Keratinocyte (primary cell): ENCODE results near the gene VTI1A. TPM values are rescaled to one million over a fixed set of nuclear protein-coding genes. Genes with fewer than 3 reads are reported as not detected.

ENCODE experiments used
- DNase-seq: peaks from one replicate; pipeline ENCODE4 v3.0.0-alpha.2; 2011; ENCODE audit warnings: low read depth, missing footprints, low spot score
- FAIRE-seq: peaks from 2 replicates; lab custom pipeline; 2011; peaks lifted over from hg19 to GRCh38; lab: Jason Lieb, UNC
- H2AFZ ChIP-seq: 2 replicates; pipeline ENCODE4 v1.6.0; 2012; ENCODE audit warnings: low read length, control low read depth, inconsistent platforms; ENCODE audit not compliant: control insufficient read depth
- H3K27ac ChIP-seq: 2 replicates; pipeline ENCODE4 v1.5.1; 2011; ENCODE audit warnings: low read length; ENCODE audit not compliant: control insufficient read depth, insufficient read depth
- H3K27me3 ChIP-seq: 3 replicates; pipeline ENCODE4 v1.6.0; 2011; ENCODE audit warnings: low read length; ENCODE audit not compliant: control insufficient read depth, insufficient read depth; ENCODE audit errors: extremely low read depth
- H3K36me3 ChIP-seq, 2 experiments: 2 replicates in 1 of 2; 3 replicates in 1 of 2; pipeline ENCODE4 v1.5.1; 2011; ENCODE audit warnings: low read length in 2 of 2, mild to moderate bottlenecking in 1 of 2; ENCODE audit not compliant: control insufficient read depth in 2 of 2, insufficient read depth in 2 of 2; ENCODE audit errors: extremely low read depth in 1 of 2
- H3K4me1 ChIP-seq: 3 replicates; pipeline ENCODE4 v1.5.1; 2011; ENCODE audit warnings: low read length; ENCODE audit not compliant: control insufficient read depth, insufficient read depth; ENCODE audit errors: extremely low read depth
- H3K4me2 ChIP-seq: 3 replicates; pipeline ENCODE4 v1.6.0; 2011; ENCODE audit warnings: low read depth, low read length; ENCODE audit not compliant: control insufficient read depth, insufficient read depth; ENCODE audit errors: extremely low read depth
- H3K4me3 ChIP-seq, 3 experiments: fragments of 200-600 bp in 1 of 3; sonication (generic) in 1 of 3; 2 replicates in 2 of 3; 3 replicates in 1 of 3; pipeline ENCODE4 v1.5.1; 2011 to 2016; ENCODE audit warnings: low read length in 3 of 3, mild to moderate bottlenecking in 3 of 3, control low read depth in 2 of 3, inconsistent platforms in 1 of 3, low read depth in 1 of 3, mixed read lengths in 1 of 3, mixed run types in 1 of 3, moderate library complexity in 1 of 3; ENCODE audit not compliant: control insufficient read depth in 2 of 3, insufficient read depth in 2 of 3; ENCODE audit errors: extremely low read depth in 1 of 3
- H3K79me2 ChIP-seq: 2 replicates; pipeline ENCODE4 v1.6.0; 2012; ENCODE audit warnings: low read length; ENCODE audit not compliant: control insufficient read depth, insufficient read depth
- H3K9ac ChIP-seq: 3 replicates; pipeline ENCODE4 v1.6.0; 2011; ENCODE audit warnings: low read length; ENCODE audit not compliant: control insufficient read depth, insufficient read depth; ENCODE audit errors: extremely low read depth
- H3K9me1 ChIP-seq: 3 replicates; pipeline ENCODE4 v1.6.0; 2011; ENCODE audit warnings: low read length; ENCODE audit not compliant: control insufficient read depth, insufficient read depth; ENCODE audit errors: extremely low read depth
- H3K9me3 ChIP-seq: 2 replicates; pipeline ENCODE4 v1.5.1; 2012; ENCODE audit warnings: low read depth, low read length; ENCODE audit not compliant: control insufficient read depth
- H4K20me1 ChIP-seq: 3 replicates; pipeline ENCODE4 v1.6.0; 2011; ENCODE audit warnings: low read length; ENCODE audit not compliant: control insufficient read depth, insufficient read depth; ENCODE audit errors: extremely low read depth
- CTCF ChIP-seq, 3 experiments: IDR thresholded peaks in 1 of 3; conservative IDR thresholded peaks in 1 of 3; optimal IDR thresholded peaks in 1 of 3; 2 replicates in 2 of 3; 3 replicates in 1 of 3; pipeline versions ENCODE3 to v1.5.1; 2011; ENCODE audit warnings: low read length in 3 of 3, mild to moderate bottlenecking in 3 of 3, moderate library complexity in 2 of 3, control low read depth in 1 of 3, inconsistent platforms in 1 of 3; ENCODE audit not compliant: insufficient read depth in 2 of 3; ENCODE audit errors: extremely low read depth in 1 of 3
- EZH2 ChIP-seq: IDR thresholded peaks from one replicate; pipeline ENCODE4 v1.6.1; 2012; ENCODE audit warnings: inconsistent platforms, mild to moderate bottlenecking, low read length, moderate library complexity
- dilution Hi-C: fragments of 300-500 bp; cut with MboI; formaldehyde crosslinking; loops from one replicate; pipeline ENCODE4 v1.7.0; 2020; ENCODE audit warnings: low sequenced_read_pairs; ENCODE audit not compliant: extremely low pct_ligation_motif_present
- polyA plus RNA-seq, 5 experiments: library from polyadenylated mRNA; depleted of rRNA in 3 of 5; stranded (reverse) in 3 of 5; stranded (forward) in 1 of 5; unstranded in 1 of 5; fragments of >200 nt; gene quantifications; 1 replicate in 1 of 5; 2 replicates in 3 of 5; 3 replicates in 1 of 5; pipeline versions ENCODE4 v1.2.1 to v1.2.3, GENCODE V29; 2011 to 2012; ENCODE audit warnings: missing spikeins in 2 of 5, low read depth in 1 of 5, low replicate concordance in 1 of 5

VTI1A gene
- polyA plus RNA-seq, 1 donor (not counting 4 experiments of a cell fraction or from before 2014, with no cell fraction given): 18.5 TPM

GRCh38 chr10:112531421-112531820 is 84.4 kb downstream of the VTI1A start:
- no peaks in the 10 kb centered on the region for H3K79me2 ChIP-seq
- dilution Hi-C loops: no loop called here

GRCh38 chr10:112532189-112532588 is 85.2 kb downstream of the VTI1A start:
- TF ChIP-seq EZH2 (no peak), CTCF (optimal IDR thresholded peaks at IDR 0.05 in 1 of 3, IDR thresholded peaks at IDR 0.05 in 1 of 3, conservative IDR thresholded peaks at IDR 0.05 in 1 of 3; ENCODE audit: extremely low read depth in 1 of 3, insufficient read depth in 2 of 3, low read length in 3 of 3) (no peak)
- DNase-seq (no peak), FAIRE-seq (no peak)
- Histone ChIP-seq H2AFZ (no peak overlapping the region), H3K9me1 (no peaks in the 10 kb centered on the region), H3K4me3 (no peak overlapping the region), H3K9me3 (no peaks in the 10 kb centered on the region), H3K4me2 (no peak overlapping the region), H4K20me1 (no peaks in the 10 kb centered on the region), H3K4me1 (no peaks in the 10 kb centered on the region), H3K79me2 (no peaks in the 10 kb centered on the region), H3K27me3 (no peaks in the 10 kb centered on the region), H3K36me3 (no peaks in the 10 kb centered on the region), H3K9ac (no peak overlapping the region), H3K27ac (no peak overlapping the region)
- dilution Hi-C loops: no loop called here

More at GRCh38 chr10:112531421-112531820, 84.4 kb downstream of the VTI1A start:
- Histone ChIP-seq H3K36me3 (no peaks in the 10 kb centered on the region), H3K27me3 (no peaks in the 10 kb centered on the region), H4K20me1 (no peaks in the 10 kb centered on the region), H3K9ac (no peak overlapping the region), H2AFZ (no peak overlapping the region), H3K9me1 (no peaks in the 10 kb centered on the region), H3K9me3 (no peaks in the 10 kb centered on the region), H3K4me1 (no peaks in the 10 kb centered on the region), H3K4me2 (no peak overlapping the region), H3K4me3 (no peak overlapping the region), H3K27ac (no peak overlapping the region)
- TF ChIP-seq EZH2 (no peak), CTCF (optimal IDR thresholded peaks at IDR 0.05 in 1 of 3, IDR thresholded peaks at IDR 0.05 in 1 of 3, conservative IDR thresholded peaks at IDR 0.05 in 1 of 3; ENCODE audit: extremely low read depth in 1 of 3, insufficient read depth in 2 of 3, low read length in 3 of 3) (no peak)
- DNase-seq: no peak
- no peak for FAIRE-seq
